ENCODE data around the gene PRR23E. TPM values are rescaled to one million over a fixed set of nuclear protein-coding genes. Genes with fewer than 3 reads are reported as not detected.

PRR23E gene
- total and polyA plus RNA-seq, 2 donors (not counting 3 experiments of a cell fraction or from before 2014, with no cell fraction given) = not detected

- CTCF ChIA-PET = no interaction called here
- TF ChIP-seq EZH2 (IDR thresholded peaks at IDR 0.05; ENCODE audit: borderline replicate concordance, low read depth, low read length, severe bottlenecking) = no peak
- TF ChIP-seq JUN (IDR thresholded peaks at IDR 0.05; ENCODE audit: borderline replicate concordance, insufficient read depth, insufficient read length, low read depth) = no peak
- no peak for TF ChIP-seq CTCF (IDR thresholded peaks at IDR 0.05; ENCODE audit: extremely low read depth in 1 of 2, insufficient read depth in 1 of 2, low read depth in 1 of 2, low read length in 2 of 2)
- no peak for TF ChIP-seq POLR2AphosphoS5 (IDR thresholded peaks at IDR 0.05; ENCODE audit: insufficient read depth, low read depth, low read length)
- Histone ChIP-seq H3K36me3 (ENCODE audit: control insufficient read depth in 2 of 2, extremely low read depth in 1 of 2, insufficient read depth in 2 of 2, low read length in 2 of 2) (no peaks in the 10 kb centered on the region), H3K9me3 (replicated peaks; ENCODE audit: control insufficient read depth, insufficient read depth, low read length) (no peaks in the 10 kb centered on the region), H4K20me1 (replicated peaks; ENCODE audit: control insufficient read depth, extremely low read depth, insufficient read depth, low read length) (no peaks in the 10 kb centered on the region), H3K27ac (ENCODE audit: insufficient read depth, low read depth, low read length) (no peak overlapping the region), H3K4me2 (ENCODE audit: insufficient read depth, low read length) (no peak overlapping the region), H3K4me3 (replicated peaks in 1 of 3; ENCODE audit: insufficient read depth in 1 of 3, low read depth in 1 of 3, low read length in 3 of 3) (no peak overlapping the region), H3K79me2 (ENCODE audit: control insufficient read depth, insufficient read depth, low read length) (no peaks in the 10 kb centered on the region), H3K4me1 (ENCODE audit: control insufficient read depth, extremely low read depth, insufficient read depth, low read length) (no peaks in the 10 kb centered on the region), H3K27me3 (ENCODE audit: control insufficient read depth in 2 of 2, insufficient read depth in 2 of 2, low read length in 2 of 2) (no peaks in the 10 kb centered on the region), H2AFZ (ENCODE audit: low read depth, low read length) (no peak overlapping the region), H3K9me1 (replicated peaks; ENCODE audit: control insufficient read depth, extremely low read depth, insufficient read depth, low read length) (no peaks in the 10 kb centered on the region), H3K9ac (replicated peaks; ENCODE audit: extremely low read depth, insufficient read depth, low read length) (no peak overlapping the region)
- FAIRE-seq = no peak
- dilution Hi-C loops (cut with MboI; ENCODE audit: extremely low pct_ligation_motif_present, low sequenced_read_pairs) = no loop called here
- no peak for DNase-seq (ENCODE audit: low read depth, low spot score)
- POLR2A ChIA-PET = no interaction called here
- BruUV-seq (replicated peaks) = no TSS peak
- intact Hi-C loops (cut with micrococcal nuclease) = no loop called here
These were observed 36.4 kb upstream of the PRR23E start for GRCh38 chr3:127156338-127157050.

Data from endothelial cell of umbilical vein (primary cell).